HG03378 (cell line): Measurements from ENCODE around the gene ETNK2.

Experiments used
- ATAC-seq: cut with Tn5 transposase; IDR thresholded peaks from one replicate; pipeline ENCODE4 v1.9.1; 2021; ENCODE audit warnings: mild to moderate bottlenecking, moderate library complexity; ENCODE audit not compliant: unreplicated experiment

ETNK2 gene

GRCh38 chr1:204151552-204152309 lies at the start of gene ETNK2:
Gene ETNK2 (minus strand): TSS chr1:204152044. CDS start chr1:204151852, 192 bp downstream.
- no peak for ATAC-seq

- ATAC-seq = no peak
Measured at GRCh38 chr1:204201348-204202040, 49.6 kb upstream of the ETNK2 start.

- ATAC-seq = no peak
Measured at GRCh38 chr1:204199579-204199978, 47.7 kb upstream of the ETNK2 start.

GRCh38 chr1:204198348-204199340 lies 46.8 kb upstream of the ETNK2 start:
- ATAC-seq = no peak

GRCh38 chr1:204197068-204197467 lies 45.2 kb upstream of the ETNK2 start:
- ATAC-seq = no peak

- no peak for ATAC-seq
Measured at GRCh38 chr1:204196068-204196795, 44.4 kb upstream of the ETNK2 start, which contains the start of gene KISS1. Gene KISS1 (minus strand): TSS chr1:204196491. CDS start chr1:204192876, 3,615 bp downstream.

GRCh38 chr1:204194771-204195170 lies 42.9 kb upstream of the ETNK2 start:
- ATAC-seq = no peak

- no peak for ATAC-seq
Measured at GRCh38 chr1:204194080-204194479, 42.2 kb upstream of the ETNK2 start.

- no peak for ATAC-seq
Measured at GRCh38 chr1:204192589-204193352, 40.9 kb upstream of the ETNK2 start.

- no peak for ATAC-seq
Measured at GRCh38 chr1:204192046-204192445, 40.2 kb upstream of the ETNK2 start.

GRCh38 chr1:204191456-204191855 lies 39.6 kb upstream of the ETNK2 start:
- ATAC-seq = no peak

- ATAC-seq = no peak
Measured at GRCh38 chr1:204190212-204191211, 38.7 kb upstream of the ETNK2 start.

- no peak for ATAC-seq
Measured at GRCh38 chr1:204188959-204189639, 37.3 kb upstream of the ETNK2 start.

GRCh38 chr1:204186597-204186996 lies 34.8 kb upstream of the ETNK2 start:
- no peak for ATAC-seq

- ATAC-seq = no peak
Measured at GRCh38 chr1:204181116-204181515, 29.3 kb upstream of the ETNK2 start.

- no peak for ATAC-seq
Measured at GRCh38 chr1:204180133-204180532, 28.3 kb upstream of the ETNK2 start.

GRCh38 chr1:204178487-204179281 lies 26.8 kb upstream of the ETNK2 start:
- ATAC-seq = no peak
